ENCODE results near the gene GABBR2.

The GABBR2 gene

GRCh38 chr9:98333703-98334582, 374.8 kb downstream of the GABBR2 start:
- H3K4me2 ChIP-seq (ENCODE audit: low read length) = no peak overlapping the region
- H3K4me1 ChIP-seq (ENCODE audit: control insufficient read depth, low read length) = peaks cover 2% of the 10 kb centered on the region
- H3K27me3 ChIP-seq (ENCODE audit: control insufficient read depth, low read length) = no peaks in the 10 kb centered on the region
- no peaks in the 10 kb centered on the region for H3K79me2 ChIP-seq (ENCODE audit: control insufficient read depth, low read length)
- H3K4me3 ChIP-seq (ENCODE audit: low read length) = no peak overlapping the region
- H4K20me1 ChIP-seq (ENCODE audit: control insufficient read depth, insufficient read depth, low read depth, low read length) = no peaks in the 10 kb centered on the region
- H3K27ac ChIP-seq (ENCODE audit: low read depth, low read length) = no peak overlapping the region
- TF ChIP-seq CTCF (IDR thresholded peaks at IDR 0.05; ENCODE audit: low read depth, low read length, poor library complexity, severe bottlenecking) (no peak), EZH2phosphoT487 (IDR thresholded peaks at IDR 0.05; ENCODE audit: borderline replicate concordance, low read length) (no peak)
- H3K9me3 ChIP-seq (ENCODE audit: control insufficient read depth, insufficient read depth, low read length) = no peaks in the 10 kb centered on the region
- H3F3A ChIP-seq (ENCODE audit: control insufficient read depth, insufficient read depth) = no peaks in the 10 kb centered on the region
- H3K36me3 ChIP-seq (ENCODE audit: control insufficient read depth, low read length) = no peaks in the 10 kb centered on the region
- no peaks in the 10 kb centered on the region for H3K9me2 ChIP-seq (replicated peaks; ENCODE audit: control insufficient read depth, low read length)

- H3K27ac ChIP-seq (ENCODE audit: low read depth, low read length) = no peak overlapping the region
- no peaks in the 10 kb centered on the region for H3K27me3 ChIP-seq (ENCODE audit: control insufficient read depth, low read length)
- H3K9me3 ChIP-seq (ENCODE audit: control insufficient read depth, insufficient read depth, low read length) = no peaks in the 10 kb centered on the region
- no peaks in the 10 kb centered on the region for H3K79me2 ChIP-seq (ENCODE audit: control insufficient read depth, low read length)
- peaks cover 13% of the 10 kb centered on the region for H3K4me1 ChIP-seq (ENCODE audit: control insufficient read depth, low read length)
- H3F3A ChIP-seq (ENCODE audit: control insufficient read depth, insufficient read depth) = no peaks in the 10 kb centered on the region
- H4K20me1 ChIP-seq (ENCODE audit: control insufficient read depth, insufficient read depth, low read depth, low read length) = no peaks in the 10 kb centered on the region
- no peaks in the 10 kb centered on the region for H3K9me2 ChIP-seq (replicated peaks; ENCODE audit: control insufficient read depth, low read length)
- TF ChIP-seq CTCF (IDR thresholded peaks at IDR 0.05; ENCODE audit: low read depth, low read length, poor library complexity, severe bottlenecking) (no peak), EZH2phosphoT487 (IDR thresholded peaks at IDR 0.05; ENCODE audit: borderline replicate concordance, low read length) (no peak)
- H3K4me3 ChIP-seq (ENCODE audit: low read length) = no peak overlapping the region
- no peaks in the 10 kb centered on the region for H3K36me3 ChIP-seq (ENCODE audit: control insufficient read depth, low read length)
- H3K4me2 ChIP-seq (ENCODE audit: low read length) = no peak overlapping the region
Measured at GRCh38 chr9:98332405-98332831, 376.3 kb downstream of the GABBR2 start.

GRCh38 chr9:98331536-98332259, 377.0 kb downstream of the GABBR2 start:
- no peak for TF ChIP-seq EZH2phosphoT487 (IDR thresholded peaks at IDR 0.05; ENCODE audit: borderline replicate concordance, low read length)
- no peak for TF ChIP-seq CTCF (IDR thresholded peaks at IDR 0.05; ENCODE audit: low read depth, low read length, poor library complexity, severe bottlenecking)
- H3K9me2 ChIP-seq (replicated peaks; ENCODE audit: control insufficient read depth, low read length) = no peaks in the 10 kb centered on the region
- H3K4me2 ChIP-seq (ENCODE audit: low read length) = no peak overlapping the region
- no peaks in the 10 kb centered on the region for H3F3A ChIP-seq (ENCODE audit: control insufficient read depth, insufficient read depth)
- peaks cover 13% of the 10 kb centered on the region for H3K4me1 ChIP-seq (ENCODE audit: control insufficient read depth, low read length)
- no peaks in the 10 kb centered on the region for H3K27me3 ChIP-seq (ENCODE audit: control insufficient read depth, low read length)
- no peaks in the 10 kb centered on the region for H3K79me2 ChIP-seq (ENCODE audit: control insufficient read depth, low read length)
- no peak overlapping the region for H3K27ac ChIP-seq (ENCODE audit: low read depth, low read length)
- no peaks in the 10 kb centered on the region for H3K36me3 ChIP-seq (ENCODE audit: control insufficient read depth, low read length)
- H3K4me3 ChIP-seq (ENCODE audit: low read length) = no peak overlapping the region
- no peaks in the 10 kb centered on the region for H4K20me1 ChIP-seq (ENCODE audit: control insufficient read depth, insufficient read depth, low read depth, low read length)
- H3K9me3 ChIP-seq (ENCODE audit: control insufficient read depth, insufficient read depth, low read length) = no peaks in the 10 kb centered on the region
